ENCODE results near the gene HMMR.
"Not testable (repeated sequence)": the region's sequence is repeated elsewhere in the genome, so short reads cannot be mapped to it uniquely, and the experiment has no call there.

Gene HMMR

GRCh38 chr5:163460562-163461171 is at the start of gene HMMR:
Gene HMMR, plus strand, starts transcription at chr5:163460632. Its CDS starts 61 bp downstream, at chr5:163460693.
- H3K36me3 Mint-ChIP-seq: peaks cover 7% of the 10 kb centered on the region
- H3K4me1 Mint-ChIP-seq: peaks cover 19% of the 10 kb centered on the region
- no peak for ATAC-seq (ENCODE audit: low read depth)
- H3K4me3 Mint-ChIP-seq: peak within 1 kb of the TSS; percentile 94
- peak within 1 kb of the TSS; percentile 99 for H3K27ac Mint-ChIP-seq
- no peaks in the 10 kb centered on the region for H3K27me3 Mint-ChIP-seq
- no peaks in the 10 kb centered on the region for H3K9me3 Mint-ChIP-seq
- DNase-seq (ENCODE audit: low spot score in 2 of 2): no peak

GRCh38 chr5:163415673-163416072 is 44.8 kb upstream of the HMMR start:
- not testable (repeated sequence) for H3K27ac Mint-ChIP-seq; H3K4me3 Mint-ChIP-seq; H3K4me1 Mint-ChIP-seq; H3K9me3 Mint-ChIP-seq; DNase-seq (ENCODE audit: low spot score in 2 of 2); ATAC-seq (ENCODE audit: low read depth); H3K36me3 Mint-ChIP-seq
- peaks cover 12% of the 10 kb centered on the region for H3K27me3 Mint-ChIP-seq

- no peaks in the 10 kb centered on the region for H3K36me3 Mint-ChIP-seq
These were observed 35.6 kb upstream of the HMMR start for GRCh38 chr5:163424836-163425235.

GRCh38 chr5:163426128-163426527 is 34.3 kb upstream of the HMMR start:
- not testable (repeated sequence) for H3K4me1 Mint-ChIP-seq; H3K36me3 Mint-ChIP-seq; DNase-seq (ENCODE audit: low spot score in 2 of 2); H3K27me3 Mint-ChIP-seq; H3K9me3 Mint-ChIP-seq; ATAC-seq (ENCODE audit: low read depth)
- Mint-ChIP-seq H3K4me3 (peak overlapping the region; percentile 2), H3K27ac (peak overlapping the region; percentile 50)

More at GRCh38 chr5:163424836-163425235, 35.6 kb upstream of the HMMR start:
- no peak for ATAC-seq (ENCODE audit: low read depth)
- Mint-ChIP-seq H3K4me1 (peaks cover 7% of the 10 kb centered on the region), H3K27me3 (peaks cover 6% of the 10 kb centered on the region), H3K27ac (no peak overlapping the region), H3K9me3 (no peaks in the 10 kb centered on the region), H3K4me3 (no peak overlapping the region)
- DNase-seq (ENCODE audit: low spot score in 2 of 2): no peak

GRCh38 chr5:163432544-163432943 is 27.9 kb upstream of the HMMR start:
- Mint-ChIP-seq H3K27ac (no peak overlapping the region), H3K36me3 (no peaks in the 10 kb centered on the region), H3K4me3 (no peak overlapping the region), H3K4me1 (peaks cover 3% of the 10 kb centered on the region), H3K9me3 (no peaks in the 10 kb centered on the region), H3K27me3 (no peaks in the 10 kb centered on the region)
- ATAC-seq (ENCODE audit: low read depth) (no peak), DNase-seq (ENCODE audit: low spot score in 2 of 2) (no peak)

- Mint-ChIP-seq H3K9me3 (no peaks in the 10 kb centered on the region), H3K27me3 (no peaks in the 10 kb centered on the region), H3K36me3 (no peaks in the 10 kb centered on the region), H3K27ac (no peak overlapping the region), H3K4me3 (no peak overlapping the region), H3K4me1 (peaks cover 3% of the 10 kb centered on the region)
- no peak for DNase-seq (ENCODE audit: low spot score in 2 of 2)
- ATAC-seq (ENCODE audit: low read depth): no peak
These were observed 27.2 kb upstream of the HMMR start for GRCh38 chr5:163433271-163433670.

- ATAC-seq (ENCODE audit: low read depth) (no peak), DNase-seq (ENCODE audit: low spot score in 2 of 2) (no peak)
- Mint-ChIP-seq H3K9me3 (no peaks in the 10 kb centered on the region), H3K27me3 (no peaks in the 10 kb centered on the region), H3K4me3 (no peak overlapping the region), H3K4me1 (peaks cover 3% of the 10 kb centered on the region), H3K27ac (no peak overlapping the region), H3K36me3 (no peaks in the 10 kb centered on the region)
These were observed 26.0 kb upstream of the HMMR start for GRCh38 chr5:163434401-163434866.

GRCh38 chr5:163436515-163436914 is 23.9 kb upstream of the HMMR start:
- DNase-seq (ENCODE audit: low spot score in 2 of 2) (no peak), ATAC-seq (ENCODE audit: low read depth) (no peak)
- H3K9me3 Mint-ChIP-seq: no peaks in the 10 kb centered on the region
- no peaks in the 10 kb centered on the region for H3K27me3 Mint-ChIP-seq
- peaks cover 8% of the 10 kb centered on the region for H3K4me1 Mint-ChIP-seq
- peaks cover 2% of the 10 kb centered on the region for H3K36me3 Mint-ChIP-seq
- peak overlapping the region; percentile 85 for H3K27ac Mint-ChIP-seq
- peak overlapping the region; percentile 91 for H3K4me3 Mint-ChIP-seq

- Mint-ChIP-seq H3K4me1 (peaks cover 8% of the 10 kb centered on the region), H3K4me3 (peak overlapping the region; percentile 91), H3K27me3 (no peaks in the 10 kb centered on the region)
These were observed 23.5 kb upstream of the HMMR start for GRCh38 chr5:163437011-163437308.

GRCh38 chr5:163437309-163438182 is 22.9 kb upstream of the HMMR start, which contains the start of gene CCNG1:
Gene CCNG1, plus strand, starts transcription at chr5:163437595. Its CDS starts 1,662 bp downstream, at chr5:163439257.
- Mint-ChIP-seq H3K4me3 (peak within 1 kb of the TSS; percentile 91), H3K4me1 (peaks cover 8% of the 10 kb centered on the region), H3K27me3 (no peaks in the 10 kb centered on the region), H3K36me3 (peaks cover 2% of the 10 kb centered on the region), H3K9me3 (no peaks in the 10 kb centered on the region), H3K27ac (peak within 1 kb of the TSS; percentile 85)
- peak; percentile 96 for ATAC-seq (ENCODE audit: low read depth)
- peak; percentile 83 to 86 for DNase-seq (ENCODE audit: low spot score in 2 of 2)

More at GRCh38 chr5:163437011-163437308, 23.5 kb upstream of the HMMR start:
- DNase-seq (ENCODE audit: low spot score in 2 of 2): no peak
- peaks cover 2% of the 10 kb centered on the region for H3K36me3 Mint-ChIP-seq
- peak overlapping the region; percentile 85 for H3K27ac Mint-ChIP-seq
- no peak for ATAC-seq (ENCODE audit: low read depth)
- no peaks in the 10 kb centered on the region for H3K9me3 Mint-ChIP-seq

- no peak overlapping the region for H3K27ac Mint-ChIP-seq
- H3K4me3 Mint-ChIP-seq: no peak overlapping the region
- peaks cover 8% of the 10 kb centered on the region for H3K4me1 Mint-ChIP-seq
- no peak for ATAC-seq (ENCODE audit: low read depth)
- no peaks in the 10 kb centered on the region for H3K9me3 Mint-ChIP-seq
- H3K36me3 Mint-ChIP-seq: peaks cover 2% of the 10 kb centered on the region
- H3K27me3 Mint-ChIP-seq: no peaks in the 10 kb centered on the region
- DNase-seq (ENCODE audit: low spot score in 2 of 2): no peak
These were observed 21.4 kb upstream of the HMMR start for GRCh38 chr5:163439092-163439425.

GRCh38 chr5:163440954-163441353 is 19.5 kb upstream of the HMMR start:
- H3K27ac Mint-ChIP-seq: no peak overlapping the region
- H3K27me3 Mint-ChIP-seq: no peaks in the 10 kb centered on the region
- peaks cover 2% of the 10 kb centered on the region for H3K36me3 Mint-ChIP-seq
- no peak for DNase-seq (ENCODE audit: low spot score in 2 of 2)
- H3K9me3 Mint-ChIP-seq: no peaks in the 10 kb centered on the region
- H3K4me1 Mint-ChIP-seq: peaks cover 8% of the 10 kb centered on the region
- ATAC-seq (ENCODE audit: low read depth): no peak
- H3K4me3 Mint-ChIP-seq: no peak overlapping the region

GRCh38 chr5:163444526-163444925 is 15.9 kb upstream of the HMMR start:
- H3K4me1 Mint-ChIP-seq: peaks cover 5% of the 10 kb centered on the region
- H3K27ac Mint-ChIP-seq: peak overlapping the region; percentile 17
- H3K9me3 Mint-ChIP-seq: no peaks in the 10 kb centered on the region
- peaks cover 7% of the 10 kb centered on the region for H3K36me3 Mint-ChIP-seq
- H3K27me3 Mint-ChIP-seq: no peaks in the 10 kb centered on the region
- ATAC-seq (ENCODE audit: low read depth) (no peak), DNase-seq (ENCODE audit: low spot score in 2 of 2) (no peak)
- no peak overlapping the region for H3K4me3 Mint-ChIP-seq

- peaks cover under 1% of the 10 kb centered on the region for H3K4me1 Mint-ChIP-seq
- H3K36me3 Mint-ChIP-seq: peaks cover 10% of the 10 kb centered on the region
- no peaks in the 10 kb centered on the region for H3K27me3 Mint-ChIP-seq
- H3K4me3 Mint-ChIP-seq: no peak overlapping the region
- DNase-seq (ENCODE audit: low spot score in 2 of 2) (no peak), ATAC-seq (ENCODE audit: low read depth) (no peak)
- H3K9me3 Mint-ChIP-seq: no peaks in the 10 kb centered on the region
- no peak overlapping the region for H3K27ac Mint-ChIP-seq
These were observed 15.1 kb upstream of the HMMR start for GRCh38 chr5:163445345-163445744.
